IMR-90 (cell line): Measurements from ENCODE around the gene LDLRAD4. TPM values are rescaled to one million over a fixed set of nuclear protein-coding genes. Genes with fewer than 3 reads are reported as not detected.

Source experiments
- ATAC-seq: fragments of 200-7000 bp; cut with Tn5 transposase; 2 replicates; pipeline ENCODE4 v1.9.1; 2020; ENCODE audit warnings: low read depth, mild to moderate bottlenecking, moderate library complexity
- BruUV-seq: library from RNA; stranded (reverse); fragments of 400-500 nt; replicated peaks from 2 replicates; lab custom pipeline; 2021; lab: Mats Ljungman, UMichigan
- CTCF ChIA-PET: fragments of 300-600 bp; formaldehyde crosslinking; extraction: SDS; loops from one replicate; lab custom pipeline; 2021; ENCODE audit warnings: antibody characterized with exemption; lab: Yijun Ruan, JAX
- POLR2A ChIA-PET: fragments of 300-600 bp; sonication (Branson Sonifier 250); formaldehyde crosslinking; loops from one replicate; lab custom pipeline; 2022; ENCODE audit warnings: antibody characterized with exemption; ENCODE audit not compliant: unreplicated experiment; lab: Charles Lee
- DNase-seq: peaks from one replicate; pipeline ENCODE4 v3.0.0; 2013
- H2AFZ ChIP-seq: replicated peaks from 2 replicates; pipeline ENCODE3; 2013; ENCODE audit warnings: low read length, mild to moderate bottlenecking; ENCODE audit not compliant: poor library complexity
- H2AK5ac ChIP-seq: 2 replicates; pipeline ENCODE4 v1.6.1; 2013; ENCODE audit warnings: low read depth, low read length, inconsistent platforms
- H2AK9ac ChIP-seq: replicated peaks from 2 replicates; pipeline ENCODE3; 2013; ENCODE audit warnings: mild to moderate bottlenecking, low read depth, low read length, moderate library complexity; ENCODE audit not compliant: poor library complexity
- H2BK120ac ChIP-seq: 2 replicates; pipeline ENCODE4 v1.6.1; 2013; ENCODE audit warnings: low read depth, low read length, inconsistent platforms
- H2BK15ac ChIP-seq: 3 replicates; pipeline ENCODE4 v1.6.1; 2013; ENCODE audit warnings: low read depth, low read length, inconsistent platforms
- H2BK20ac ChIP-seq: 2 replicates; pipeline ENCODE4 v1.6.1; 2013; ENCODE audit warnings: low read depth, mild to moderate bottlenecking, inconsistent platforms, low read length, moderate library complexity
- H2BK5ac ChIP-seq: 2 replicates; pipeline ENCODE4 v1.6.1; 2013; ENCODE audit warnings: mild to moderate bottlenecking, low read depth, low read length, inconsistent platforms; ENCODE audit not compliant: poor library complexity, severe bottlenecking
- H3K14ac ChIP-seq: replicated peaks from 2 replicates; pipeline ENCODE4 v1.6.1; 2013; ENCODE audit warnings: low read depth, low read length, inconsistent platforms
- H3K18ac ChIP-seq: 2 replicates; pipeline ENCODE4 v1.6.1; 2013; ENCODE audit warnings: low read depth, low read length, control low read depth
- H3K23ac ChIP-seq: 2 replicates; pipeline ENCODE4 v1.6.1; 2013; ENCODE audit warnings: low read depth, low read length, inconsistent platforms
- H3K27ac ChIP-seq: 2 replicates; pipeline ENCODE4 v1.5.1; 2013; ENCODE audit warnings: mild to moderate bottlenecking, control low read depth, low read length; ENCODE audit not compliant: insufficient read depth
- H3K27me3 ChIP-seq: 2 replicates; pipeline ENCODE4 v1.6.1; 2013; ENCODE audit warnings: low read length; ENCODE audit not compliant: control insufficient read depth, insufficient read depth
- H3K36me3 ChIP-seq: 2 replicates; pipeline ENCODE4 v1.6.1; 2013; ENCODE audit warnings: low read length, mixed read lengths; ENCODE audit not compliant: control insufficient read depth, insufficient read depth
- H3K4ac ChIP-seq: 2 replicates; pipeline ENCODE4 v1.6.1; 2013; ENCODE audit warnings: low read depth, low read length, inconsistent platforms
- H3K4me1 ChIP-seq: 2 replicates; pipeline ENCODE4 v1.6.1; 2013; ENCODE audit warnings: low read length, mixed read lengths; ENCODE audit not compliant: control insufficient read depth, insufficient read depth
- H3K4me2 ChIP-seq: 2 replicates; pipeline ENCODE4 v1.6.1; 2013; ENCODE audit warnings: low read depth, mild to moderate bottlenecking, control low read depth, low read length, moderate library complexity
- H3K4me3 ChIP-seq: 2 replicates; pipeline ENCODE4 v1.5.1; 2013; ENCODE audit warnings: low read depth, mild to moderate bottlenecking, control low read depth, low read length, moderate library complexity; ENCODE audit not compliant: insufficient read depth
- H3K56ac ChIP-seq: 2 replicates; pipeline ENCODE4 v1.6.1; 2013; ENCODE audit warnings: low read length, inconsistent platforms; ENCODE audit not compliant: insufficient read depth; ENCODE audit errors: extremely low read depth
- H3K79me1 ChIP-seq, 2 experiments: 2 replicates each; pipeline ENCODE4 v1.6.1; 2013; ENCODE audit warnings: low read length in 2 of 2, inconsistent platforms in 1 of 2, low read depth in 1 of 2
- H3K9ac ChIP-seq: 2 replicates; pipeline ENCODE4 v1.6.1; 2013; ENCODE audit warnings: low read depth, low read length, control low read depth
- H3K9me1 ChIP-seq: 2 replicates; pipeline ENCODE4 v1.6.1; 2013; ENCODE audit warnings: low read length, inconsistent platforms; ENCODE audit not compliant: insufficient read depth
- H3K9me3 ChIP-seq: 2 replicates; pipeline ENCODE4 v1.6.1; 2013; ENCODE audit warnings: low read length; ENCODE audit not compliant: control insufficient read depth, insufficient read depth
- H4K20me1 ChIP-seq: 2 replicates; pipeline ENCODE4 v1.6.1; 2013; ENCODE audit warnings: low read length, inconsistent platforms; ENCODE audit not compliant: insufficient read depth
- H4K5ac ChIP-seq: 2 replicates; pipeline ENCODE4 v1.6.1; 2013; ENCODE audit warnings: mild to moderate bottlenecking, low read depth, low read length, control low read depth
- H4K8ac ChIP-seq, 2 experiments: 2 replicates each; pipeline ENCODE4 v1.6.1; 2013; ENCODE audit warnings: low read depth in 2 of 2, low read length in 2 of 2, control low read depth in 1 of 2, inconsistent platforms in 1 of 2
- H4K91ac ChIP-seq: 2 replicates; pipeline ENCODE4 v1.6.1; 2013; ENCODE audit warnings: low read depth, low read length, inconsistent platforms; ENCODE audit not compliant: insufficient read depth
- BHLHE40 ChIP-seq: fragments of 150-350 bp; IDR thresholded peaks from 2 replicates; pipeline ENCODE4 v1.6.1; 2016; ENCODE audit warnings: mild to moderate bottlenecking, low read depth, low read length
- FOS ChIP-seq: fragments of 150-350 bp; IDR thresholded peaks from 2 replicates; pipeline ENCODE4 v1.6.1; 2016; ENCODE audit warnings: low read depth, low read length
- POLR2A ChIP-seq: IDR thresholded peaks from 2 replicates; pipeline ENCODE4 v1.6.1; 2012; ENCODE audit warnings: mild to moderate bottlenecking, low read depth, low read length
- RCOR1 ChIP-seq: IDR thresholded peaks from 2 replicates; pipeline ENCODE4 v1.6.1; 2012; ENCODE audit warnings: mild to moderate bottlenecking, low read length, improper control_type of control experiment; ENCODE audit not compliant: insufficient replicate concordance
- WGBS, 2 experiments: methylation state at CpG; one replicate each; pipeline versions ENCODE4 v1.1.5 to v1.1.7; 2013; ENCODE audit warnings: missing lambda C conversion rate in 2 of 2; ENCODE audit not compliant: insufficient read length in 1 of 2; ENCODE audit errors: extremely low coverage in 2 of 2; 5-methylcytosine and 5-hydroxymethylcytosine counted together
- dilution Hi-C: fragments of 300-500 bp; cut with HindIII; formaldehyde crosslinking; loops from one replicate; pipeline ENCODE4 v1.14.3; 2018; ENCODE audit warnings: low sequenced_read_pairs; ENCODE audit not compliant: unreplicated experiment
- in situ Hi-C: fragments of 300-500 bp; cut with MboI; formaldehyde crosslinking; loops from 3 replicates; pipeline ENCODE4 v1.14.3; 2019; ENCODE audit warnings: low sequenced_read_pairs, inconsistent platforms, mixed read lengths
- intact Hi-C: fragments of 100-400 bp; cut with micrococcal nuclease; formaldehyde crosslinking; loops from 2 replicates; pipeline ENCODE4 v1.10.0; 2022
- polyA plus RNA-seq, 3 experiments: library from polyadenylated mRNA; depleted of rRNA; stranded (reverse); fragments of >200 nt; gene quantifications; 2 replicates each; pipeline ENCODE4 v1.2.3, GENCODE V29; 2012; ENCODE audit warnings: low replicate concordance in 1 of 3
- total RNA-seq: library from RNA; depleted of rRNA; stranded (reverse); fragments of >200 nt; gene quantifications from 2 replicates; pipeline ENCODE4 v1.2.3, GENCODE V29; 2012

LDLRAD4 gene
- total and polyA plus RNA-seq, 2 of the 4 experiments (the other 2 are of a cell fraction), result not detected

- Histone ChIP-seq H2BK20ac (no peak overlapping the region), H3K14ac (no peak overlapping the region), H2AK5ac (no peak overlapping the region), H3K23ac (no peak overlapping the region), H3K56ac (no peak overlapping the region), H4K20me1 (no peaks in the 10 kb centered on the region), H3K4ac (no peak overlapping the region), H4K91ac (no peak overlapping the region), H3K4me1 (no peaks in the 10 kb centered on the region), H3K79me1 (no peaks in the 10 kb centered on the region), H3K27me3 (peaks cover 10% of the 10 kb centered on the region; the same call in 1 of the 2 replicates), H3K36me3 (no peaks in the 10 kb centered on the region), H3K4me2 (no peak overlapping the region), H3K9me1 (no peaks in the 10 kb centered on the region), H3K9ac (no peak overlapping the region), H3K18ac (no peak overlapping the region), H3K9me3 (no peaks in the 10 kb centered on the region), H3K27ac (no peak overlapping the region), H2BK5ac (no peak overlapping the region), H2BK120ac (no peak overlapping the region), H3K4me3 (no peak overlapping the region), H2AK9ac (no peak overlapping the region), H2AFZ (no peak overlapping the region), H2BK15ac (no peak overlapping the region), H4K8ac (no peak overlapping the region), H4K5ac (no peak overlapping the region)
- WGBS, 2 experiments, result 37% methylated on average over 2 of the region's 8 CpGs; no CpG with 5 or more reads in 1 of the 2 experiments
- no peak for DNase-seq
- ChIA-PET CTCF (no interaction called here), POLR2A (no interaction called here)
- dilution Hi-C loops (no loop called here), intact Hi-C loops (no loop called here), in situ Hi-C loops (loop anchor here (25.0 kb wide), 2 partner anchors 615 to 865 kb away; no protein-coding TSS in a partner anchor)
- no TSS peak for BruUV-seq
- TF ChIP-seq FOS (no peak), BHLHE40 (no peak), POLR2A (no peak), RCOR1 (no peak)
- ATAC-seq, result no peak
Observed at GRCh38 chr18:13627639-13628038, 409.1 kb downstream of the LDLRAD4 start.
